Vagina (tissue), 2 donors: ENCODE measurements around the gene SCN2A.

ENCODE experiments used
- POLR2A ChIP-seq, 2 donors: fragments of 450-650 bp; IDR thresholded peaks; one replicate each; pipeline ENCODE4 v1.6.1; 2017; ENCODE audit warnings: antibody characterized with exemption in 2 of 2, mild to moderate bottlenecking in 2 of 2, moderate library complexity in 2 of 2
- POLR2AphosphoS5 ChIP-seq, 2 donors: sonication (generic); formaldehyde crosslinking; IDR thresholded peaks; one replicate each; pipeline ENCODE4 v1.9.0; 2017; ENCODE audit warnings: antibody characterized with exemption in 2 of 2, mild to moderate bottlenecking in 2 of 2, low read depth in 1 of 2; ENCODE audit not compliant: insufficient read depth in 1 of 2
- TF ChIP-seq, protein P1 (sequence below), 3 experiments: fragments of 450-650 bp in 2 of 3; fragments of 200-600 bp in 1 of 3; sonication (generic) in 1 of 3; IDR thresholded peaks; one replicate each; pipeline ENCODE4 v1.5.1; 2017 to 2019; ENCODE audit warnings: antibody characterized with exemption in 3 of 3, mild to moderate bottlenecking in 2 of 3, moderate library complexity in 2 of 3

GRCh38 chr2:165295643-165296042 is 56.4 kb downstream of the SCN2A start:
- TF ChIP-seq, protein P1, sequence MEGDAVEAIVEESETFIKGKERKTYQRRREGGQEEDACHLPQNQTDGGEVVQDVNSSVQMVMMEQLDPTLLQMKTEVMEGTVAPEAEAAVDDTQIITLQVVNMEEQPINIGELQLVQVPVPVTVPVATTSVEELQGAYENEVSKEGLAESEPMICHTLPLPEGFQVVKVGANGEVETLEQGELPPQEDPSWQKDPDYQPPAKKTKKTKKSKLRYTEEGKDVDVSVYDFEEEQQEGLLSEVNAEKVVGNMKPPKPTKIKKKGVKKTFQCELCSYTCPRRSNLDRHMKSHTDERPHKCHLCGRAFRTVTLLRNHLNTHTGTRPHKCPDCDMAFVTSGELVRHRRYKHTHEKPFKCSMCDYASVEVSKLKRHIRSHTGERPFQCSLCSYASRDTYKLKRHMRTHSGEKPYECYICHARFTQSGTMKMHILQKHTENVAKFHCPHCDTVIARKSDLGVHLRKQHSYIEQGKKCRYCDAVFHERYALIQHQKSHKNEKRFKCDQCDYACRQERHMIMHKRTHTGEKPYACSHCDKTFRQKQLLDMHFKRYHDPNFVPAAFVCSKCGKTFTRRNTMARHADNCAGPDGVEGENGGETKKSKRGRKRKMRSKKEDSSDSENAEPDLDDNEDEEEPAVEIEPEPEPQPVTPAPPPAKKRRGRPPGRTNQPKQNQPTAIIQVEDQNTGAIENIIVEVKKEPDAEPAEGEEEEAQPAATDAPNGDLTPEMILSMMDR (IDR thresholded peaks at IDR 0.05) = no peak
- TF ChIP-seq POLR2AphosphoS5 (IDR thresholded peaks at IDR 0.05; ENCODE audit: insufficient read depth in 1 of 2, low read depth in 1 of 2) (no peak), POLR2A (IDR thresholded peaks at IDR 0.05) (no peak)
